HG03442 (cell line): ENCODE measurements around the gene GOT2.
"Not testable (repeated sequence)": the region's sequence is repeated elsewhere in the genome, so short reads cannot be mapped to it uniquely, and the experiment has no call there.

Source experiments
- ATAC-seq: cut with Tn5 transposase; IDR thresholded peaks from one replicate; pipeline ENCODE4 v1.9.1; 2021; ENCODE audit warnings: mild to moderate bottlenecking, moderate library complexity; ENCODE audit not compliant: unreplicated experiment

Gene GOT2

DNA sequence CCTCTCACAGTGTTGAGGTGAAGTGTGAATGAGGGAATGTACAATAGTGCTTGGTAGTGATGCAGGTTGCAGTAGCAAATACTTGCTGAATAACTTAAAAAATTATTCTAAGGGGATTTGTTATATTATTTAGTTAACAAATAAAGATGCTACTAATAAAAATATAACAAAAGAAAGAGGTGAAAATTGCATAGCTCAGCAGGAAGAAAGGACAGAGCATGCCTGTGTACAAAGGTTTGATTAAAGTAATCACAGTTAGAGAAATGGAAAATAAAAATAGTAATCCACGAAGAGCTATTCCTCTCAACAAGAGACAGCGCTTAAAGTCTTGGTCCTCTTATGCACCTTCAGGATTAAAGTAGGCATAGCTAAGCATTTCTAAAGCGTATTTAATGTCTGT lies 11.0 kb downstream of the GOT2 start:
- no peak for ATAC-seq

- ATAC-seq, result no peak
These were observed 16.1 kb downstream of the GOT2 start for GRCh38 chr16:58717994-58718393.

DNA sequence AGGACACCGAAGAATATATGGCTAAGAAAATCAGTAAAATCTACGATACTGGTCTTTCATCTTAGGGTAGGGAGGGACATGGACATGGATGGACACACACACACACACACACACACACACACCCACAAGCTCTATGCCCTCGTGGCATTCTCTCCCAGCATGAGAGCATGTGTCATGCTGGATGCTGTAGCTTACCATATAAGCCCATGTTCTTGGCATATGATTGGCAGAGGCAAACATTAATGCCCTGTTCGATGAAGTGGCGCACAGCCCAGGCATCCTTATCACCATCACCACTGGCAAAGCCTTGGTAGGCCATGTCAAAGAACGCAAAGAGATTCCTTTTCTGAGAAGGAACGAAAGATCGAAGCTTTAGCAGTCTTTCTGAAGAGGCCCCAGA lies 17.6 kb downstream of the GOT2 start:
- no peak for ATAC-seq

GRCh38 chr16:58713742-58714141 lies 20.4 kb downstream of the GOT2 start:
- no peak for ATAC-seq

DNA sequence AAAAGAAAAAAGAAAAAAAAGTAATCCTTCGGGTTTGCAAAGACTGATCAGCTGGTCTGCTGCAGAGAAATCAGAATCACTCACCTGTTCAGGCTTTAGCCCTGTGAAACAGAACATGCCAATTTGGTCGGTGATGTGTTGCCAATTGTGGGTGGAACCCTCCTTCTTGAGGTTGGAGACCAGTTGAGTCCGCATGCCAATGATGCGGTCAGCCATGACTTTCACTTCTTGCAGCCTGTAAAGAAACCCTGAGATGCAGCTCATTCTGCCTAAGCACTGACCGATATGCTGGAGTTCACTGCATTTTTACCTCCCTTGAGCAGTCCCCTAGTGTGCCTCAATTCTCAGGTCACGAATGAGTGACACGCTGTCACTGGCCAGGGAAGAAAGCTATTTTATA lies 24.8 kb downstream of the GOT2 start:
- no peak for ATAC-seq

- no peak for ATAC-seq
These were observed 35.0 kb downstream of the GOT2 start for GRCh38 chr16:58699151-58699550.

- no peak for ATAC-seq
These were observed 38.7 kb downstream of the GOT2 start for GRCh38 chr16:58695368-58695767.

DNA sequence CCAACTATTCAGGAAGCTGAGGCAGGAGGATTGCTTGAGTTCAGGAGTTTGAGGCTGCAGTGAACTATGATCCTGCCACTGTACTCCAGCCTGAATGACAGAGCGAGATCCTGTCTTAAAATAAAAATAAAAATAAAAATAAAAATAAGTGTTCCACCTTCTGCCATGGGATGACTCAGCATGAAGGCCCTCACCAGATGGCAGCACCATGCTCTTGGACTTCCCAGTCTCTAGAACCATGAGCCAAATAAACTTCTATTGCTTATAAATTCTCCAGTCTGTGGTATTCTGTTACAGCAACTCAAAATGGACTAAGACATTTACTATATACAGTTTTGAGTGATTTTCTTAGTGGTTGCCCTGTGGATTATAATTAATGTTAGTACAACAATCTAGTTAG lies 41.7 kb downstream of the GOT2 start:
- no peak for ATAC-seq

DNA sequence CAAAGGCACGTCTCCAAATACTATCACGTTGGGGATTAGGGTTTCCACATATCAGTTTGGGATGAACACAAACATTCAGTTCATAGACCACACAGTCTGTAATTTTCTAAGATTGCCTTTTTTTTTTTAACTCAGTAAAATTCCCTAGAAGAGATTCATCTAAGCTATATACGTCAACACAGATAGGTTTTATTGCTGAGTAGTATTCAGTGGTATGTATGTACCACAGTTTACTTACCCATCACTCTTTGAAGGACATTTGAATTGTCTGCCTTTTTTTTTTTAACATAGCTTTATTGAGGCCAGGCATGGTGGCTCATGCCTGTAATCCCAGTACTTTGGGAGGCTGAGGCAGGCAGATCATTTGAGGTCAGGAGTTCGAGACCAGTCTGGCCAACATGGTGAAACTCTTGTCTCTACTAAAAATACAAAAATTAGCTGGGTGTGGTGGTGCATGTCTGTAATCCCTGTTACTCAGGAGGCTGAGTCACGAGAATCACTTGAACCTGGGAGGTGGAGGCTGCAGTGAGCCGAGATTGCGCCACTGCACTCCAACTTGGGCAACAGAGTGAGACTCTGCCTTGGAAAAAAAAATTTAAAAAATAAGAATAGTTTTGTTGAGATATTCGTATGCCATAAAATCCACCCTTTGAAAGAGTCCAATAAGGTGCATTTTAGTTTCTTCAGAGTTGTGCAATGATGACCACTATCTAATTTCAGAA lies 47.0 kb downstream of the GOT2 start:
- ATAC-seq, result not testable (repeated sequence)

- ATAC-seq, result no peak
These were observed 49.0 kb downstream of the GOT2 start for GRCh38 chr16:58685084-58685449.

DNA sequence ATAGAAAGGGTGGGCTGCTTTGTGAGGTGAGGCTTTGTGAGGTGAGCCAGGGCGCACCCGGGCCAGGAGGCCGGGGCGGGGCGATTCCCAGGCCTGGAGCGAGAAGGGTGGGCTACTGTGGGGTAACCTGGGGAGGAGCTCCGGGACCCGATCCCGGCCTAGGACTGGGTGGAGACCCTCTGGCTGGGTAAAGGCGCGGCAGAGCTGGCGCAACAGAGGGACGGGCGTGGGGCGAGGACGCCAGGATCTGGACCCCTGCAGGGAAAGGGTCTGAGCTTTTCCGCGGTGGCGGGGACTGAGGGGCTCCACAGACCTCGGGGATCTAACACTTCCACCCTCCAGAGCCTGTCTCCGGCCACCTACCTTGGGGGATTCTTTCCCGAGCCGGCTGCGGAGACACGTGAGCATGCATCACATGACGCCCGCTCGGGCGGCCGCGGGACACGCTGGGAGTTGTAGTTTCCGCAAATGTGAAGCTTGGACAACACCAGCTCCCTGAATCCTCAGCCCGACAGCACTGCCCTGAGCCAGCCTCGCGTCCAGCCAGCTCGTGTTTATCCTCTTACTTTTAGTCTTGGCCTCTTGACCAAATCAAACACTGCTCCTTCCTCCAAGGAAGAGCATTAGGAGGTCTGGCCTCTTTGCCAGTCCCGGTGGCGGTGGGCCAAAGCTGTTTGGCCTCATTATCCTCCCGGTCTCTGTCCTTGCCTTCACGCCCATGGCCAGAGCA lies 49.6 kb downstream of the GOT2 start, which contains the start of gene SLC38A7:
Gene SLC38A7 (minus strand): TSS at position 417 of the 730 bp plus-strand sequence. CDS start 4,644 bp downstream, outside the sequence.
- peak; percentile 98 for ATAC-seq

- peak; percentile 2 for ATAC-seq
These were observed 50.1 kb downstream of the GOT2 start for GRCh38 chr16:58684001-58684353.

GRCh38 chr16:58679763-58680162 lies 54.4 kb downstream of the GOT2 start:
- ATAC-seq, result no peak

DNA sequence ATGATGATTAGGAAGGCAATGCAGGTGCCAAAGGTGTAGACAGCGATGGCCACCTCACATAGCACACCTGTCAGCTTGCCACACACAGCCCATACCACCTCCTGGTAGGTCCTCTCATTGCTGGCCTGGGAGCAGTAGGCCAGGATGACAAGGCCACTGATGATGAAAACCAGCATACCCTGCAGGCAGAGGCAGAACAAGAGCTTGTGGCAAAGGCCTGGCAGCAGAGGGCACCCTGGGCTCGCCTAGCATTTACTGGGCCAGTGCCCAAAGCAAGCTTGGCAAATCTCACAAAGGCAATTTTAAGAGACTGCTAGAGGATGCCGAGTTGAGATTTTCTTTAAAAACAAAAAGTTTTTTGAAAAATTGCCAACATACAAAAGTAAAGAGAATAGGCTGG lies 55.4 kb downstream of the GOT2 start:
- no peak for ATAC-seq

DNA sequence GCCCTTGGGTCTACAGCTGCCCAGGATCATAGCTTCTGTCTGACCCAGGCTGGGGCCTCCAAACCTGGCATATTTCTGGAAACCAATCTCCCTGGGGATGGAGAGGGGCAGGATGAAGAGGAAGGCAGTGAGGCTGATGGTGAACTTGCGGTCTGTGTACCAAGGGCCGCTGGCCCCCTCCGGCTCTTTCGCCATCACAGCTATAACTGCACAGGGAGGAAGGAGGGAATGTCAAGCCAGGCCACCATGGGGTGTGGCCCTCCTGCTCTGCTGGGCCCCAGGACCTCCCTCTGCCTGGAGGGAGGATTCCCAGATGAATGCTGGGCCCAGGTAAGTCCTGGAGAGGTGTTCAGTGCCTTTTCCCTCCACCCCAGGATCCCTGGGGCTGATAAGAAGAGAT lies 55.8 kb downstream of the GOT2 start:
- ATAC-seq, result no peak

DNA sequence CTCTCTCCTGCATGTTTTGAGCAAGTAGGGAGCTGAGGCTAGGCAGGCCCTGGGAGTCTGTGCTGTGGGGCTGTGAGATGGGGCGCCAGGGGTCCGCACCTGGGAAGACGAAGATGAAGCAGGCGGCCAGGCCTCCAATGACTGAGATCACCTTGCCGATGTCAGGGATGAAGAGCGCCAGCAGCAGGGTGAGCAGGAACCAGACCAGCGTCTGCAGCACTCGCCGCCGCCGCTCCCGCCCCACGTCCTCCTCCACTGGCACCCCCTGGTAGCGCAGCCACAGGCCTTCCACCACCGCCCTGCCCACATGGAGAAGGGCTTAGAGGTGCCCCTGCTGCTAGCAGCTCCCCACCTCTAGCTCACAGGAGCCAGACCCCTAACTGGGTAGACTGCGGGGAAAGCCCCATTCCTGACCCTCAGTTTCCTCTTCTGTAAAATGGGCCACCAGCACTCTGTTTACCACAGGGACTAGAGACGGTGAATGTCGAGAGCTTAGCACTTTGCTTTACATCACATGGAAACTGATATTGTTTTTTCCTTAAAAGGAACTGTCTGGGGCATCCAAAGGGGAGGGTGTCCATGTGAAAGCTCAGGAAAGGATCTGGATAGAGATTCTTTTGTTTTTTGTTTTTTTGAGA lies 63.1 kb downstream of the GOT2 start:
- ATAC-seq, result no peak

- ATAC-seq, result no peak
These were observed 63.9 kb downstream of the GOT2 start for GRCh38 chr16:58670177-58670576.

DNA sequence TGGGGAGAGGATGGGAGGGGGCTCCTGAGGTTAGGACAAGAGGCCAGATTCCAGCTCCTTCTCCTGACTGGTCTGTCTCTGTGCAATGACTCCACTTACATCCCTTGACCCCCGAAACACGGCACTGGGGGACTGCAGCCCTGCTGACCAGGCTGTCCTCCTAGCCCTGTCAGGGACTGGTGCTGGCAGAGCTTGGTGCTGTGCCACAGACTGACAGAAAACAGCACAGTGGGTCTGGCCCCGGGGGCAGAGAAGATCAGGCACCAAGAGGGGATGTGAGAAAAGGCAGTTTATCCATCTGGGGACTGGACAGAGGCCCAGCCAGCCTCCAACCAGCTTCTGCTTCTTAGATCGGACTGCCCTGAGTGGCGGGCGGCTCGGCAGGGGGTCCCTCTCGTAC lies 68.9 kb downstream of the GOT2 start:
- ATAC-seq, result no peak

DNA sequence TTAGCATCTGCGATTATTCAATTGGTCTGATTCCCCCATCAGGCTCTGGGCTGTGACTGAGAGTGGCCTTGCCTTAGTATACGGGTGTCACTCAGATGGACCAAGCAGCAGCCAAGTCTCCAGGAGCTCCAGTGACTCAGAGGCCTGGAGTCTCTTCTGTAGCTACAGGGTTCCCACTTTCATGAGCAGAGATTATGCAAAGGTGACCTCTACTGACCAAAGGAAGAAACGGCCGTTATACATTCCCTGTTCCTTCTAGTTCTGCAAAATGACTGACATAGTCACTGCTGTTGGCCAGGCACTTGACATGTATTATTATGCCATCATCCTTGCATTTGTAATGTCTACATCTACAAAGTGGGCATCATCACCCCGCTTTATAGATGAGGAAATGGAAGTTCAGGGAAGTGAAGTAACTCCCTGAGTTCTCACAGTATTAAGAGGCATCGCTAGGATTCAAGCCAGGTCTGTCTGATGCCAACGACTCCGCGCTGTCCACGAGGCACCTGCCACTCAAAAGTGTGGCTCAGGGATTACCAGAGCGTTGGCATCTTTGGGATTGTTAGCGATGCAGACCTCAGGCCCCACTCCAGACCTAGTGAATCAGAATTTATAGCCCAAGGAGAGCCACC lies 72.8 kb downstream of the GOT2 start:
- peak; percentile 93 for ATAC-seq

DNA sequence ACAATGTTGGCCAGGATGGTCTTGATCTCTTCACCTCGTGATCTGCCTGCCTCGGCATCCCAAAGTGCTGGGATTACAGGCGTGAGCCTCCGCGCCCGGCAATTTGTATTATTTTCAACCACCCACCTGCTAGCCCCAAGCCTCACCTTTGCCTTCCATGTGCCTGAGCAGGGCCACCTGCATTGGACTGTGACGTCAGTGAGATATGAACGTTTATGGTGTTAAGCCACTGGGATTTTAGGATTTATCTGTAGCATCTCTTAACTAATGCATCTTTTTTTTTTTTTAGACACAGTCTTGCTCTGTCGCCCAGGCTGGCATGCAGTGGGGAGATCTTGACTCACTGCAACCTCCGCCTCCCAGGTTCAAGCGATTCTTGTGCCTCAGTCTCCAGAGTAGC lies 74.2 kb downstream of the GOT2 start:
- ATAC-seq, result not testable (repeated sequence)

- ATAC-seq, result no peak
These were observed 75.3 kb downstream of the GOT2 start for GRCh38 chr16:58658796-58659211.
